WTC11 (cell line): Measurements from ENCODE around the gene LARP1. TPM values are rescaled to one million over a fixed set of nuclear protein-coding genes. Genes with fewer than 3 reads are reported as not detected.

Source experiments
- ATAC-seq: fragments of 200-7000 bp; cut with Tn5 transposase; 2 replicates; pipeline ENCODE4 v1.10.0; 2021; ENCODE audit warnings: mild to moderate bottlenecking, moderate library complexity
- CTCF ChIA-PET: fragments of 300-600 bp; sonication (Branson Sonifier 250); formaldehyde crosslinking; loops from one replicate; lab custom pipeline; 2021; ENCODE audit warnings: antibody characterized with exemption; lab: Charles Lee
- POLR2A ChIA-PET: fragments of 350-600 bp; sonication (Branson Sonifier 250); formaldehyde crosslinking; loops from one replicate; lab custom pipeline; 2021; ENCODE audit warnings: antibody characterized with exemption; lab: Charles Lee
- DNase-seq: peaks from one replicate; pipeline ENCODE4 v3.0.0; 2021; ENCODE audit warnings: low spot score
- H3K27ac Mint-ChIP-seq: 2 replicates; pipeline ENCODE4 v1.8.0; 2021; ENCODE audit warnings: mixed read lengths
- H3K27me3 Mint-ChIP-seq: 2 replicates; pipeline ENCODE4 v1.8.0; 2021; ENCODE audit warnings: low read depth, mild to moderate bottlenecking, moderate library complexity, mixed read lengths
- H3K36me3 Mint-ChIP-seq: 2 replicates; pipeline ENCODE4 v1.8.0; 2021; ENCODE audit warnings: mixed read lengths
- H3K4me1 Mint-ChIP-seq: 2 replicates; pipeline ENCODE4 v1.8.0; 2022; ENCODE audit warnings: mixed read lengths
- H3K4me3 Mint-ChIP-seq: 2 replicates; pipeline ENCODE4 v1.8.0; 2021; ENCODE audit warnings: mild to moderate bottlenecking, moderate library complexity, mixed read lengths
- H3K9me3 Mint-ChIP-seq: 2 replicates; pipeline ENCODE4 v1.8.0; 2021; ENCODE audit warnings: mixed read lengths
- AFF4 ChIP-seq: sonication (generic); formaldehyde crosslinking; IDR thresholded peaks from 2 replicates; pipeline ENCODE4 v1.8.1; 2023; ENCODE audit warnings: mild to moderate bottlenecking, missing genetic modification reagents, borderline replicate concordance
- ARID4B ChIP-seq: sonication (generic); formaldehyde crosslinking; IDR thresholded peaks from 2 replicates; pipeline ENCODE4 v1.8.0; 2023; ENCODE audit warnings: missing genetic modification reagents, mild to moderate bottlenecking, borderline replicate concordance
- CREB1 ChIP-seq: sonication (generic); formaldehyde crosslinking; IDR thresholded peaks from 2 replicates; pipeline ENCODE4 v1.8.0; 2023; ENCODE audit warnings: mild to moderate bottlenecking, missing genetic modification reagents
- CREM ChIP-seq: sonication (generic); formaldehyde crosslinking; IDR thresholded peaks from 2 replicates; pipeline ENCODE4 v1.8.1; 2022; ENCODE audit warnings: mild to moderate bottlenecking, missing genetic modification reagents, moderate library complexity
- ESRRA ChIP-seq: sonication (generic); formaldehyde crosslinking; IDR thresholded peaks from 2 replicates; pipeline ENCODE4 v1.8.1; 2022; ENCODE audit warnings: mild to moderate bottlenecking, missing genetic modification reagents, borderline replicate concordance
- NFATC4 ChIP-seq: fragments of 250-450 bp; sonication (Bioruptor Pico); IDR thresholded peaks from 2 replicates; pipeline ENCODE4 v1.9.0; 2021; ENCODE audit warnings: mild to moderate bottlenecking
- NFYB ChIP-seq: sonication (generic); formaldehyde crosslinking; conservative IDR thresholded peaks from 2 replicates; pipeline ENCODE4 v1.8.0; 2022; ENCODE audit warnings: low read depth, missing genetic modification reagents
- SP1 ChIP-seq: sonication (generic); formaldehyde crosslinking; conservative IDR thresholded peaks from 2 replicates; pipeline ENCODE4 v1.8.1; 2022; ENCODE audit warnings: missing genetic modification reagents
- TCF7 ChIP-seq: sonication (generic); formaldehyde crosslinking; IDR thresholded peaks from 2 replicates; pipeline ENCODE4 v1.8.0; 2022; ENCODE audit warnings: mild to moderate bottlenecking, low read depth, missing genetic modification reagents, moderate library complexity
- ZBTB21 ChIP-seq: sonication (generic); formaldehyde crosslinking; IDR thresholded peaks from 2 replicates; pipeline ENCODE4 v1.8.1; 2023; ENCODE audit warnings: mild to moderate bottlenecking, missing genetic modification reagents, borderline replicate concordance
- ZNF281 ChIP-seq: sonication (generic); formaldehyde crosslinking; IDR thresholded peaks from 2 replicates; pipeline ENCODE4 v1.8.0; 2023; ENCODE audit warnings: mild to moderate bottlenecking, missing genetic modification reagents
- ZNF425 ChIP-seq: fragments of 250-450 bp; sonication (Bioruptor Pico); conservative IDR thresholded peaks from 2 replicates; pipeline ENCODE4 v1.9.0; 2021; ENCODE audit warnings: mild to moderate bottlenecking
- ZSCAN18 ChIP-seq: fragments of 250-450 bp; sonication (Bioruptor Pico); IDR thresholded peaks from 2 replicates; pipeline ENCODE4 v2.1.2; 2022; ENCODE audit warnings: mild to moderate bottlenecking, moderate library complexity
- total RNA-seq: library from RNA; stranded (reverse); gene quantifications from 3 replicates; pipeline ENCODE4 v1.2.3, GENCODE V29; 2021
- TF ChIP-seq, protein P1 (sequence below): sonication (generic); formaldehyde crosslinking; IDR thresholded peaks from 2 replicates; pipeline ENCODE4 v1.8.1; 2023; ENCODE audit warnings: mild to moderate bottlenecking, missing genetic modification reagents
- TF ChIP-seq, protein P2 (sequence below): fragments of 250-450 bp; sonication (Bioruptor Pico); IDR thresholded peaks from 2 replicates; pipeline ENCODE4 v1.9.0; 2021; ENCODE audit warnings: mild to moderate bottlenecking

LARP1 gene
- total RNA-seq, 1 experiment from 2014 or later, result 406 TPM

DNA sequence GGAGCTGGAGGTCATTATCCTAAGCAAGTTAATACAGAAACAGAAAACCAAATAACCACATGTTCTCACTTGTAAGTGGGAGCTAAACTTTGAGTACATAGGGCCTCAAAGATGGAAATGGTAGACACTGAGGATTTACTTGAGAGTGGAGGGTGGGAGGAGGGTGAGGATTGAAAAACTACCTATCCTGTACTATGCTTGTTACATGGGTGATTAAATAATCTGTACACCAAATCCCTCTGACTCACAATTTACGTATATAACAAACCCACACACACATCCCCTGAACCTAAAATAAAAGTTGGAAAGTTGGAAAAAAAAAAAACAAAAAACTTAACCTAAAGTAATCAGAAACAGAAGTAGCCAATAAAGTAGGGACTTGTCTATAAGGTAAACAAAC is 48.8 kb upstream of the LARP1 start (continued):
- TF ChIP-seq ZSCAN18 (CRISPR knock-in tag) (no peak), SP1 (CRISPR knock-in tag) (no peak), AFF4 (CRISPR knock-in tag) (no peak), CREB1 (CRISPR knock-in tag) (no peak)
- TF ChIP-seq, protein P1, sequence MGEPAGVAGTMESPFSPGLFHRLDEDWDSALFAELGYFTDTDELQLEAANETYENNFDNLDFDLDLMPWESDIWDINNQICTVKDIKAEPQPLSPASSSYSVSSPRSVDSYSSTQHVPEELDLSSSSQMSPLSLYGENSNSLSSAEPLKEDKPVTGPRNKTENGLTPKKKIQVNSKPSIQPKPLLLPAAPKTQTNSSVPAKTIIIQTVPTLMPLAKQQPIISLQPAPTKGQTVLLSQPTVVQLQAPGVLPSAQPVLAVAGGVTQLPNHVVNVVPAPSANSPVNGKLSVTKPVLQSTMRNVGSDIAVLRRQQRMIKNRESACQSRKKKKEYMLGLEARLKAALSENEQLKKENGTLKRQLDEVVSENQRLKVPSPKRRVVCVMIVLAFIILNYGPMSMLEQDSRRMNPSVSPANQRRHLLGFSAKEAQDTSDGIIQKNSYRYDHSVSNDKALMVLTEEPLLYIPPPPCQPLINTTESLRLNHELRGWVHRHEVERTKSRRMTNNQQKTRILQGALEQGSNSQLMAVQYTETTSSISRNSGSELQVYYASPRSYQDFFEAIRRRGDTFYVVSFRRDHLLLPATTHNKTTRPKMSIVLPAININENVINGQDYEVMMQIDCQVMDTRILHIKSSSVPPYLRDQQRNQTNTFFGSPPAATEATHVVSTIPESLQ (CRISPR knock-in tag), result no peak

DNA sequence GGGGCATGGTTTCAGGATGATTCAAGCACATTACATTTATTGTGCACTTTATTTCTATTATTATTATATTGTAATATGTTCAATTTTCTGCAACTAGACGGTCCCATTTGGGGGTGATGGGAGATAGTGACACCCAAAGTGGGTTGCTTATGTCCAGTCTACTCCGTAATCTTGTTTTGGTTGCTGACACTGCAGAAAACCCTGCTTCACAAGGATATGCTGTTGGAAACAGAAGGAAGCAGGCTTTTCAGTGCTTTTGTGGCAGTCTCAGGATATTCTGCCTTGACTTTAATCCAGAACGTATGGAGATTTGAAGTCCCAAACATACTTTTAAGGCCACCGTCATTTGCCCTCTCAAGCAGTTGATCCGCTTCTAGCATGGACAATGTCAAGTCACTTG is 47.5 kb upstream of the LARP1 start:
- Mint-ChIP-seq H3K9me3 (no peaks in the 10 kb centered on the region), H3K4me1 (peaks cover 45% of the 10 kb centered on the region), H3K27me3 (no peaks in the 10 kb centered on the region), H3K4me3 (no peak overlapping the region), H3K27ac (no peak overlapping the region), H3K36me3 (no peaks in the 10 kb centered on the region)
- ATAC-seq (no peak), DNase-seq (no peak)
- ChIA-PET CTCF (no interaction called here), POLR2A (no interaction called here)
- TF ChIP-seq TCF7 (CRISPR knock-in tag) (no peak), ESRRA (CRISPR knock-in tag) (no peak), ARID4B (CRISPR knock-in tag) (no peak), NFYB (no peak), ZNF425 (CRISPR knock-in tag) (no peak), CREM (CRISPR knock-in tag) (no peak), NFATC4 (CRISPR knock-in tag) (no peak), ZNF281 (CRISPR knock-in tag) (no peak), ZBTB21 (CRISPR knock-in tag) (no peak)
- TF ChIP-seq, protein P2, sequence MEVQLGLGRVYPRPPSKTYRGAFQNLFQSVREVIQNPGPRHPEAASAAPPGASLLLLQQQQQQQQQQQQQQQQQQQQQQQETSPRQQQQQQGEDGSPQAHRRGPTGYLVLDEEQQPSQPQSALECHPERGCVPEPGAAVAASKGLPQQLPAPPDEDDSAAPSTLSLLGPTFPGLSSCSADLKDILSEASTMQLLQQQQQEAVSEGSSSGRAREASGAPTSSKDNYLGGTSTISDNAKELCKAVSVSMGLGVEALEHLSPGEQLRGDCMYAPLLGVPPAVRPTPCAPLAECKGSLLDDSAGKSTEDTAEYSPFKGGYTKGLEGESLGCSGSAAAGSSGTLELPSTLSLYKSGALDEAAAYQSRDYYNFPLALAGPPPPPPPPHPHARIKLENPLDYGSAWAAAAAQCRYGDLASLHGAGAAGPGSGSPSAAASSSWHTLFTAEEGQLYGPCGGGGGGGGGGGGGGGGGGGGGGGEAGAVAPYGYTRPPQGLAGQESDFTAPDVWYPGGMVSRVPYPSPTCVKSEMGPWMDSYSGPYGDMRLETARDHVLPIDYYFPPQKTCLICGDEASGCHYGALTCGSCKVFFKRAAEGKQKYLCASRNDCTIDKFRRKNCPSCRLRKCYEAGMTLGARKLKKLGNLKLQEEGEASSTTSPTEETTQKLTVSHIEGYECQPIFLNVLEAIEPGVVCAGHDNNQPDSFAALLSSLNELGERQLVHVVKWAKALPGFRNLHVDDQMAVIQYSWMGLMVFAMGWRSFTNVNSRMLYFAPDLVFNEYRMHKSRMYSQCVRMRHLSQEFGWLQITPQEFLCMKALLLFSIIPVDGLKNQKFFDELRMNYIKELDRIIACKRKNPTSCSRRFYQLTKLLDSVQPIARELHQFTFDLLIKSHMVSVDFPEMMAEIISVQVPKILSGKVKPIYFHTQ (CRISPR knock-in tag), result no peak
